ENCODE data around the gene GABPA. TPM values are rescaled to one million over a fixed set of nuclear protein-coding genes. Genes with fewer than 3 reads are reported as not detected.

The GABPA gene
- polyA plus RNA-seq, 1 donor (not counting 4 experiments of a cell fraction or from before 2014, with no cell fraction given): 16.3 TPM

DNA sequence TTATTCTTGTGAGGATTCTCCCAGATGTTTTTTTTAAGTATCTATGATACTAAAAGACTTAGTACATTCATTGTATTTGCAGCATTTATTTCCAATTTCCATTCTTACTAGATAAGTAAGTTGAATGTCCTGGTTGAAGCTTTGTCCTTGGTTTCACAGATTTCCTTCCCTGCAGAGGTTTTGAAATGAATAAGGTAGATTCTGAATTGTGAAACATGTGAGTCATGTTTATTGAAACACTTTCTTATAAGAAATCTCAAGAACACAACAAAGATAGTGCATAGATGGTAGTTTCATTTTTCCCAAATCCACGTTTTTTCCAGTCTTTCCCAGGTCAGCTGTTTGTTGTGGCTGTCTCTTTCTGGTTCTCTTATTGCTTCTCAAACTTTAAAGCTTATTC is 24.8 kb downstream of the GABPA start:
- TF ChIP-seq EZH2 (IDR thresholded peaks at IDR 0.05; ENCODE audit: low read length): no peak
- TF ChIP-seq, protein P1, sequence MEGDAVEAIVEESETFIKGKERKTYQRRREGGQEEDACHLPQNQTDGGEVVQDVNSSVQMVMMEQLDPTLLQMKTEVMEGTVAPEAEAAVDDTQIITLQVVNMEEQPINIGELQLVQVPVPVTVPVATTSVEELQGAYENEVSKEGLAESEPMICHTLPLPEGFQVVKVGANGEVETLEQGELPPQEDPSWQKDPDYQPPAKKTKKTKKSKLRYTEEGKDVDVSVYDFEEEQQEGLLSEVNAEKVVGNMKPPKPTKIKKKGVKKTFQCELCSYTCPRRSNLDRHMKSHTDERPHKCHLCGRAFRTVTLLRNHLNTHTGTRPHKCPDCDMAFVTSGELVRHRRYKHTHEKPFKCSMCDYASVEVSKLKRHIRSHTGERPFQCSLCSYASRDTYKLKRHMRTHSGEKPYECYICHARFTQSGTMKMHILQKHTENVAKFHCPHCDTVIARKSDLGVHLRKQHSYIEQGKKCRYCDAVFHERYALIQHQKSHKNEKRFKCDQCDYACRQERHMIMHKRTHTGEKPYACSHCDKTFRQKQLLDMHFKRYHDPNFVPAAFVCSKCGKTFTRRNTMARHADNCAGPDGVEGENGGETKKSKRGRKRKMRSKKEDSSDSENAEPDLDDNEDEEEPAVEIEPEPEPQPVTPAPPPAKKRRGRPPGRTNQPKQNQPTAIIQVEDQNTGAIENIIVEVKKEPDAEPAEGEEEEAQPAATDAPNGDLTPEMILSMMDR (optimal IDR thresholded peaks at IDR 0.05 in 1 of 3, IDR thresholded peaks at IDR 0.05 in 1 of 3, conservative IDR thresholded peaks at IDR 0.05 in 1 of 3; ENCODE audit: extremely low read depth in 1 of 3, insufficient read depth in 2 of 3, low read length in 3 of 3): no peak
- Histone ChIP-seq H3K27ac (ENCODE audit: control insufficient read depth, insufficient read depth, low read length) (no peak overlapping the region), H3K9me1 (ENCODE audit: control insufficient read depth, extremely low read depth, insufficient read depth, low read length) (no peaks in the 10 kb centered on the region), H3K4me1 (ENCODE audit: control insufficient read depth, extremely low read depth, insufficient read depth, low read length) (no peaks in the 10 kb centered on the region), H3K9me3 (ENCODE audit: control insufficient read depth, low read depth, low read length) (no peaks in the 10 kb centered on the region), H3K36me3 (ENCODE audit: control insufficient read depth in 2 of 2, extremely low read depth in 1 of 2, insufficient read depth in 2 of 2, low read length in 2 of 2) (peaks cover 2 to 5% of the 10 kb centered on the region in 2 experiments), H4K20me1 (ENCODE audit: control insufficient read depth, extremely low read depth, insufficient read depth, low read length) (no peaks in the 10 kb centered on the region), H3K4me2 (ENCODE audit: control insufficient read depth, extremely low read depth, insufficient read depth, low read depth, low read length) (no peak overlapping the region), H3K4me3 (ENCODE audit: control insufficient read depth in 2 of 3, extremely low read depth in 1 of 3, insufficient read depth in 2 of 3, low read depth in 1 of 3, low read length in 3 of 3) (no peak overlapping the region), H3K79me2 (ENCODE audit: control insufficient read depth, insufficient read depth, low read length) (no peaks in the 10 kb centered on the region), H3K9ac (ENCODE audit: control insufficient read depth, extremely low read depth, insufficient read depth, low read length) (no peak overlapping the region), H2AFZ (ENCODE audit: control insufficient read depth, low read length) (no peak overlapping the region), H3K27me3 (ENCODE audit: control insufficient read depth, extremely low read depth, insufficient read depth, low read length) (no peaks in the 10 kb centered on the region)
- FAIRE-seq (no peak), DNase-seq (ENCODE audit: low read depth, low spot score) (no peak)
- dilution Hi-C loops (cut with MboI; ENCODE audit: extremely low pct_ligation_motif_present, low sequenced_read_pairs): no loop called here

- Histone ChIP-seq H4K20me1 (ENCODE audit: control insufficient read depth, extremely low read depth, insufficient read depth, low read length) (no peaks in the 10 kb centered on the region), H3K9ac (ENCODE audit: control insufficient read depth, extremely low read depth, insufficient read depth, low read length) (no peak overlapping the region), H3K79me2 (ENCODE audit: control insufficient read depth, insufficient read depth, low read length) (no peaks in the 10 kb centered on the region), H3K4me1 (ENCODE audit: control insufficient read depth, extremely low read depth, insufficient read depth, low read length) (no peaks in the 10 kb centered on the region), H3K36me3 (ENCODE audit: control insufficient read depth in 2 of 2, extremely low read depth in 1 of 2, insufficient read depth in 2 of 2, low read length in 2 of 2) (peaks cover 2 to 5% of the 10 kb centered on the region in 2 experiments), H3K27me3 (ENCODE audit: control insufficient read depth, extremely low read depth, insufficient read depth, low read length) (no peaks in the 10 kb centered on the region), H3K4me3 (ENCODE audit: control insufficient read depth in 2 of 3, extremely low read depth in 1 of 3, insufficient read depth in 2 of 3, low read depth in 1 of 3, low read length in 3 of 3) (no peak overlapping the region), H2AFZ (ENCODE audit: control insufficient read depth, low read length) (no peak overlapping the region), H3K9me1 (ENCODE audit: control insufficient read depth, extremely low read depth, insufficient read depth, low read length) (no peaks in the 10 kb centered on the region), H3K4me2 (ENCODE audit: control insufficient read depth, extremely low read depth, insufficient read depth, low read depth, low read length) (no peak overlapping the region), H3K27ac (ENCODE audit: control insufficient read depth, insufficient read depth, low read length) (no peak overlapping the region), H3K9me3 (ENCODE audit: control insufficient read depth, low read depth, low read length) (no peaks in the 10 kb centered on the region)
- TF ChIP-seq, protein P1 (optimal IDR thresholded peaks at IDR 0.05 in 1 of 3, IDR thresholded peaks at IDR 0.05 in 1 of 3, conservative IDR thresholded peaks at IDR 0.05 in 1 of 3; ENCODE audit: extremely low read depth in 1 of 3, insufficient read depth in 2 of 3, low read length in 3 of 3): no peak
- TF ChIP-seq EZH2 (IDR thresholded peaks at IDR 0.05; ENCODE audit: low read length): no peak
- dilution Hi-C loops (cut with MboI; ENCODE audit: extremely low pct_ligation_motif_present, low sequenced_read_pairs): no loop called here
- FAIRE-seq: no peak
- no peak for DNase-seq (ENCODE audit: low read depth, low spot score)
Observed at GRCh38 chr21:25760061-25760460, 25.3 kb downstream of the GABPA start.
